B cell (primary cell): ENCODE measurements around the gene SH2D4B. TPM values are rescaled to one million over a fixed set of nuclear protein-coding genes. Genes with fewer than 3 reads are reported as not detected.

ENCODE experiments used
- ATAC-seq: fragments of 200-7000 bp; cut with Tn5 transposase; one replicate; pipeline ENCODE4 v1.10.0; 2021; ENCODE audit warnings: low read depth, mild to moderate bottlenecking, moderate number of reproducible peaks, moderate library complexity
- CTCF ChIA-PET: fragments of 350-600 bp; sonication (Branson Sonifier 250); formaldehyde crosslinking; loops from one replicate; lab custom pipeline; 2021; ENCODE audit warnings: antibody characterized with exemption, inconsistent platforms; lab: Charles Lee
- POLR2A ChIA-PET: fragments of 350-600 bp; sonication (Branson Sonifier 250); formaldehyde crosslinking; loops from one replicate; lab custom pipeline; 2021; ENCODE audit warnings: antibody characterized with exemption; lab: Charles Lee
- DNase-seq: peaks from one replicate; pipeline ENCODE4 v3.0.0; 2013
- H2AFZ ChIP-seq: 2 replicates; pipeline ENCODE4 v1.6.1; 2012; ENCODE audit warnings: mild to moderate bottlenecking, low read depth, low read length; ENCODE audit not compliant: insufficient read depth, poor library complexity, severe bottlenecking
- H3K27ac ChIP-seq, 2 donors: 1 replicate in 1 of 2; 2 replicates in 1 of 2; pipeline ENCODE4 v1.5.1; 2012 to 2013; ENCODE audit warnings: low read length in 2 of 2, mild to moderate bottlenecking in 2 of 2, moderate library complexity in 1 of 2
- H3K27me3 ChIP-seq, 4 experiments: fragments of 200-600 bp in 1 of 4; sonication (generic) in 1 of 4; replicated peaks in 1 of 4; 1 replicate in 2 of 4; 2 replicates in 2 of 4; pipeline versions ENCODE4 v1.6.1 to v1.7.0; 2013 to 2016; ENCODE audit warnings: low read length in 3 of 4, mild to moderate bottlenecking in 2 of 4, mixed read lengths in 1 of 4, moderate library complexity in 1 of 4; ENCODE audit not compliant: insufficient read depth in 4 of 4, control insufficient read depth in 3 of 4; ENCODE audit errors: control extremely low read depth in 1 of 4
- H3K36me3 ChIP-seq, 2 experiments: replicated peaks in 1 of 2; 1 replicate in 1 of 2; 2 replicates in 1 of 2; pipeline versions ENCODE4 v1.6.1 to v1.7.1; 2013; ENCODE audit warnings: low read length in 1 of 2; ENCODE audit not compliant: insufficient read depth in 2 of 2, control insufficient read depth in 1 of 2; ENCODE audit errors: control extremely low read depth in 1 of 2, extremely low read depth in 1 of 2
- H3K4me1 ChIP-seq, 2 donors: fragments of 200-600 bp in 1 of 2; sonication (generic) in 1 of 2; 1 replicate in 1 of 2; 2 replicates in 1 of 2; pipeline versions ENCODE4 v1.5.1 to v1.6.1; 2013 to 2017; ENCODE audit warnings: low read length in 2 of 2; ENCODE audit not compliant: control insufficient read depth in 2 of 2, insufficient read depth in 2 of 2
- H3K4me2 ChIP-seq: replicated peaks from 2 replicates; pipeline ENCODE3; 2012; ENCODE audit warnings: mild to moderate bottlenecking, low read depth, low read length; ENCODE audit not compliant: poor library complexity, severe bottlenecking
- H3K4me3 ChIP-seq, 5 experiments: fragments of 200-600 bp in 1 of 5; sonication (generic) in 1 of 5; 1 replicate in 3 of 5; 2 replicates in 2 of 5; pipeline versions ENCODE4 v1.5.1 to v1.7.0; 2011 to 2016; ENCODE audit warnings: low read length in 4 of 5, mild to moderate bottlenecking in 4 of 5, low read depth in 2 of 5, control low read depth in 1 of 5, moderate library complexity in 1 of 5; ENCODE audit not compliant: insufficient read depth in 1 of 5; ENCODE audit errors: control extremely low read depth in 1 of 5, extremely low read depth in 1 of 5
- H3K79me2 ChIP-seq: fragments of 200-600 bp; sonication (generic); one replicate; pipeline ENCODE4 v1.6.0; 2016; ENCODE audit warnings: low read length; ENCODE audit not compliant: control insufficient read depth, insufficient read depth
- H3K9ac ChIP-seq: fragments of 200-600 bp; sonication (generic); 2 replicates; pipeline ENCODE4 v1.6.1; 2017; ENCODE audit warnings: mild to moderate bottlenecking, low read length, moderate library complexity
- H3K9me3 ChIP-seq, 3 donors: one replicate each; pipeline versions ENCODE4 v1.6.1 to v1.7.1; 2013; ENCODE audit warnings: low read length in 2 of 3; ENCODE audit not compliant: control insufficient read depth in 2 of 3, insufficient read depth in 1 of 3; ENCODE audit errors: control extremely low read depth in 1 of 3
- H4K20me1 ChIP-seq: 2 replicates; pipeline ENCODE4 v1.6.0; 2012; ENCODE audit warnings: mild to moderate bottlenecking, low read length; ENCODE audit not compliant: insufficient read depth, control insufficient read depth, poor library complexity, severe bottlenecking
- H3K27ac Mint-ChIP-seq: one replicate; pipeline ENCODE4 v1.8.0; 2021; ENCODE audit warnings: mixed read lengths
- H3K27me3 Mint-ChIP-seq: one replicate; pipeline ENCODE4 v1.8.0; 2021; ENCODE audit warnings: mixed read lengths
- H3K4me1 Mint-ChIP-seq: one replicate; pipeline ENCODE4 v1.8.0; 2021; ENCODE audit warnings: mixed read lengths
- H3K4me3 Mint-ChIP-seq: one replicate; pipeline ENCODE4 v1.8.0; 2021; ENCODE audit warnings: mixed read lengths
- H3K9me3 Mint-ChIP-seq: one replicate; pipeline ENCODE4 v1.8.0; 2022; ENCODE audit warnings: mixed read lengths; ENCODE audit not compliant: insufficient read depth
- EZH2 ChIP-seq: IDR thresholded peaks from 2 replicates; pipeline ENCODE4 v1.6.1; 2012; ENCODE audit warnings: borderline replicate concordance, low read depth, mild to moderate bottlenecking, moderate library complexity, low read length; ENCODE audit not compliant: insufficient read depth, poor library complexity, severe bottlenecking
- WGBS: methylation state at CpG from one replicate; pipeline ENCODE4 v1.1.5; 2013; ENCODE audit warnings: missing lambda C conversion rate; ENCODE audit not compliant: insufficient coverage; 5-methylcytosine and 5-hydroxymethylcytosine counted together
- intact Hi-C: fragments of 100-400 bp; cut with micrococcal nuclease; formaldehyde crosslinking; loops from one replicate; pipeline ENCODE4 v1.10.0; 2022
- polyA plus RNA-seq: library from polyadenylated mRNA; depleted of rRNA; stranded (reverse); fragments of >200 nt; gene quantifications from 2 replicates; pipeline ENCODE4 v1.2.3, GENCODE V29; 2012
- total RNA-seq, 2 donors: library from RNA; stranded (reverse); fragments of 120-200 nt in 1 of 2; gene quantifications; 1 replicate in 1 of 2; 2 replicates in 1 of 2; pipeline versions ENCODE4 v1.2.3 to v1.2.4, GENCODE V29; 2013 to 2022
- TF ChIP-seq, protein P1 (sequence below): fragments of 200-600 bp; IDR thresholded peaks from one replicate; pipeline ENCODE4 v1.8.0; 2022; ENCODE audit warnings: antibody characterized with exemption, mild to moderate bottlenecking

The SH2D4B gene
- total and polyA plus RNA-seq, 2 donors (not counting 1 experiment from before 2014, with no cell fraction given), result 0.09 to 0.22 TPM

DNA sequence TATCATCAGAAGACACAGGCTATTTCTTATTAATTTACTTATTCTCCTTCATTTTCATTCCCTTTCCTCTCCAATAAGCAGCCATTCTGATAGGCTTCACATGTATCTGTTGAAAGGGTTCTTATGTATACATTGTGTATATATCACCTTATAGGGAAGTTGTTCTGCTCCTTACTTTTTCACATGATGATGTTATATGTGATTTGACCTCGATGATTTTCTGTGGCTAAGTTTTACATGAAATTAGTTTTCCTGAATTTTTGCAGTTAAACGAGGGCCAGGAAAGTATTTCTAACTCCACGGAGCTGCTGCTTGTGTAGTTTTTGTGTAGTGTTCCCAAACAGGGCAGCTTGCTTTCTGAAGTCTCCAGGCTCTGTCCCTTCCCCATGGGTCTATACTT lies 84.5 kb downstream of the SH2D4B start:
- no peak overlapping the region for H2AFZ ChIP-seq
- POLR2A ChIA-PET, result no interaction called here
- 40% methylated on average over 1 of the region's 3 CpGs for WGBS

DNA sequence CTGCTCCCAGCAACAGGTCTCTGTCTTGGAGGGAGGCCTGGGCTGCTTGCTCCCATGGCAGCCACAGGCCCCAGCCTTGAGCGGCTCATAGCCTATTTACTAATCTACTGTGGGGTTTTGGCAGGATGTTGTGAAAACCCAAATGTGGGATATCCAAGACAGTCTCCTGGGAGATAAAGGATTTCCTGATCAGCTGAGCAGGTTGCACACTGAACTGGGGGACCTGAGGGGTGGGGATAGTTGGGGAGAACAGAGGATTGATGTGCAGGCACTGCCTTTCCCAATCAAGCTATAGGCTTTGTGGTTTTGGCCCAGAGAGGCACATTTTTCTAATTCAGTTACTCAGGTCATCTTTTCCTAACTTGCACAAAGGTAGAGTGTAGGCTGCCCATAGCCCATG lies 92.6 kb downstream of the SH2D4B start:
- no peaks in the 10 kb centered on the region for H3K27me3 ChIP-seq
- no peaks in the 10 kb centered on the region for H3K9me3 ChIP-seq
- TF ChIP-seq, protein P1, sequence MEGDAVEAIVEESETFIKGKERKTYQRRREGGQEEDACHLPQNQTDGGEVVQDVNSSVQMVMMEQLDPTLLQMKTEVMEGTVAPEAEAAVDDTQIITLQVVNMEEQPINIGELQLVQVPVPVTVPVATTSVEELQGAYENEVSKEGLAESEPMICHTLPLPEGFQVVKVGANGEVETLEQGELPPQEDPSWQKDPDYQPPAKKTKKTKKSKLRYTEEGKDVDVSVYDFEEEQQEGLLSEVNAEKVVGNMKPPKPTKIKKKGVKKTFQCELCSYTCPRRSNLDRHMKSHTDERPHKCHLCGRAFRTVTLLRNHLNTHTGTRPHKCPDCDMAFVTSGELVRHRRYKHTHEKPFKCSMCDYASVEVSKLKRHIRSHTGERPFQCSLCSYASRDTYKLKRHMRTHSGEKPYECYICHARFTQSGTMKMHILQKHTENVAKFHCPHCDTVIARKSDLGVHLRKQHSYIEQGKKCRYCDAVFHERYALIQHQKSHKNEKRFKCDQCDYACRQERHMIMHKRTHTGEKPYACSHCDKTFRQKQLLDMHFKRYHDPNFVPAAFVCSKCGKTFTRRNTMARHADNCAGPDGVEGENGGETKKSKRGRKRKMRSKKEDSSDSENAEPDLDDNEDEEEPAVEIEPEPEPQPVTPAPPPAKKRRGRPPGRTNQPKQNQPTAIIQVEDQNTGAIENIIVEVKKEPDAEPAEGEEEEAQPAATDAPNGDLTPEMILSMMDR, result no peak
- no peak for TF ChIP-seq EZH2
- Mint-ChIP-seq H3K27ac (no peak overlapping the region), H3K4me3 (no peak overlapping the region), H3K4me1 (no peaks in the 10 kb centered on the region), H3K27me3 (peaks cover 2% of the 10 kb centered on the region), H3K9me3 (no peaks in the 10 kb centered on the region)
- CTCF ChIA-PET, result no interaction called here
- POLR2A ChIA-PET, result no interaction called here
- intact Hi-C loops, result no loop called here
- no peak overlapping the region for H3K9ac ChIP-seq
- no peak overlapping the region for H3K4me2 ChIP-seq
- no peaks in the 10 kb centered on the region for H3K79me2 ChIP-seq
- DNase-seq (no peak), ATAC-seq (no peak)
- H3K4me3 ChIP-seq, result no peak overlapping the region
- no CpG with 5 or more reads among the region's 1 CpG for WGBS
- H2AFZ ChIP-seq, result no peak overlapping the region
- no peaks in the 10 kb centered on the region for H4K20me1 ChIP-seq
- H3K36me3 ChIP-seq, result no peaks in the 10 kb centered on the region
- H3K27ac ChIP-seq, result no peak overlapping the region
- H3K4me1 ChIP-seq, result no peaks in the 10 kb centered on the region

More for the DNA sequence above, 84.5 kb downstream of the SH2D4B start:
- Mint-ChIP-seq H3K27ac (no peak overlapping the region), H3K27me3 (no peaks in the 10 kb centered on the region), H3K9me3 (no peaks in the 10 kb centered on the region), H3K4me1 (no peaks in the 10 kb centered on the region), H3K4me3 (no peak overlapping the region)
- no peak for ATAC-seq
- Histone ChIP-seq H3K4me2 (no peak overlapping the region), H4K20me1 (no peaks in the 10 kb centered on the region), H3K9ac (no peak overlapping the region), H3K9me3 (no peaks in the 10 kb centered on the region), H3K27me3 (no peaks in the 10 kb centered on the region), H3K79me2 (no peaks in the 10 kb centered on the region), H3K27ac (no peak overlapping the region), H3K4me3 (no peak overlapping the region), H3K4me1 (no peaks in the 10 kb centered on the region), H3K36me3 (no peaks in the 10 kb centered on the region)
- intact Hi-C loops, result no loop called here
- no peak for TF ChIP-seq EZH2
- TF ChIP-seq, protein P1, result no peak
- DNase-seq, result no peak
- CTCF ChIA-PET, result interaction anchor here (0.8 kb wide), 1 partner anchor 40 kb away, joined by 3 read pairs; no protein-coding TSS in a partner anchor
